ENCODE measurements around the gene GNA15.
"Not testable (repeated sequence)": the region's sequence is repeated elsewhere in the genome, so short reads cannot be mapped to it uniquely, and the experiment has no call there.

Gene GNA15

DNA sequence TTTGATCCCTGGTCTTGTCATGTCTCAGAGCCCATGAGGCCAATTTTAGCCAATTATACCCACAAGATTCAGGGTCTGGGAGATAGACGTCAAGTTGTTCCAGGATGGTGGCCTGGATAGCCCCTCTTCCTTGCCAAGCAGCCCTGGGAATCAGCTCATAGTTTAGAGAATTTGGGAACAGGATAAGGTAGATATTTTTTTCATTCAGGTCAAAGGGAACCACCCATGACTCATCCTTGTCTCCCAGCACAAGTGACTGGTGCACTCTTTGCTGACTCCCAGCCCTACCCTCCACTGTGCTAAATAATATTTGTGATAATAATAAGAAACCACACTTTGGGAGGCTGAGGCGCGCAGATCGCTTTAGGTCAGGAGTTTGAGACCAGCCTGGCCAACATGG is 25.6 kb downstream of the GNA15 start:
- no peak for DNase-seq (ENCODE audit: low read depth)
- in situ Hi-C loops (cut with HindIII; ENCODE audit: low sequenced_read_pairs), result no loop called here
- no peak overlapping the region for H3K4me3 ChIP-seq (ENCODE audit: low read depth, low read length)
- TF ChIP-seq, protein P1, sequence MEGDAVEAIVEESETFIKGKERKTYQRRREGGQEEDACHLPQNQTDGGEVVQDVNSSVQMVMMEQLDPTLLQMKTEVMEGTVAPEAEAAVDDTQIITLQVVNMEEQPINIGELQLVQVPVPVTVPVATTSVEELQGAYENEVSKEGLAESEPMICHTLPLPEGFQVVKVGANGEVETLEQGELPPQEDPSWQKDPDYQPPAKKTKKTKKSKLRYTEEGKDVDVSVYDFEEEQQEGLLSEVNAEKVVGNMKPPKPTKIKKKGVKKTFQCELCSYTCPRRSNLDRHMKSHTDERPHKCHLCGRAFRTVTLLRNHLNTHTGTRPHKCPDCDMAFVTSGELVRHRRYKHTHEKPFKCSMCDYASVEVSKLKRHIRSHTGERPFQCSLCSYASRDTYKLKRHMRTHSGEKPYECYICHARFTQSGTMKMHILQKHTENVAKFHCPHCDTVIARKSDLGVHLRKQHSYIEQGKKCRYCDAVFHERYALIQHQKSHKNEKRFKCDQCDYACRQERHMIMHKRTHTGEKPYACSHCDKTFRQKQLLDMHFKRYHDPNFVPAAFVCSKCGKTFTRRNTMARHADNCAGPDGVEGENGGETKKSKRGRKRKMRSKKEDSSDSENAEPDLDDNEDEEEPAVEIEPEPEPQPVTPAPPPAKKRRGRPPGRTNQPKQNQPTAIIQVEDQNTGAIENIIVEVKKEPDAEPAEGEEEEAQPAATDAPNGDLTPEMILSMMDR (IDR thresholded peaks at IDR 0.05; ENCODE audit: low read depth, low read length, missing control alignments), result no peak

GRCh38 chr19:3162418-3163229 is 26.8 kb downstream of the GNA15 start:
- H3K4me3 ChIP-seq (ENCODE audit: low read depth, low read length), result no peak overlapping the region
- no peak for DNase-seq (ENCODE audit: low read depth)
- in situ Hi-C loops (cut with HindIII; ENCODE audit: low sequenced_read_pairs), result no loop called here
- TF ChIP-seq, protein P1 (IDR thresholded peaks at IDR 0.05; ENCODE audit: low read depth, low read length, missing control alignments), result no peak

GRCh38 chr19:3163230-3163886 is 27.5 kb downstream of the GNA15 start:
- no peak for DNase-seq (ENCODE audit: low read depth)
- in situ Hi-C loops (cut with HindIII; ENCODE audit: low sequenced_read_pairs), result no loop called here
- H3K4me3 ChIP-seq (ENCODE audit: low read depth, low read length), result no peak overlapping the region
- TF ChIP-seq, protein P1 (IDR thresholded peaks at IDR 0.05; ENCODE audit: low read depth, low read length, missing control alignments), result peak; percentile 98

- no peak overlapping the region for H3K4me3 ChIP-seq (ENCODE audit: low read depth, low read length)
- TF ChIP-seq, protein P1 (IDR thresholded peaks at IDR 0.05; ENCODE audit: low read depth, low read length, missing control alignments), result no peak
- no peak for DNase-seq (ENCODE audit: low read depth)
- in situ Hi-C loops (cut with HindIII; ENCODE audit: low sequenced_read_pairs), result no loop called here
Measured at GRCh38 chr19:3163943-3164342, 28.1 kb downstream of the GNA15 start.

DNA sequence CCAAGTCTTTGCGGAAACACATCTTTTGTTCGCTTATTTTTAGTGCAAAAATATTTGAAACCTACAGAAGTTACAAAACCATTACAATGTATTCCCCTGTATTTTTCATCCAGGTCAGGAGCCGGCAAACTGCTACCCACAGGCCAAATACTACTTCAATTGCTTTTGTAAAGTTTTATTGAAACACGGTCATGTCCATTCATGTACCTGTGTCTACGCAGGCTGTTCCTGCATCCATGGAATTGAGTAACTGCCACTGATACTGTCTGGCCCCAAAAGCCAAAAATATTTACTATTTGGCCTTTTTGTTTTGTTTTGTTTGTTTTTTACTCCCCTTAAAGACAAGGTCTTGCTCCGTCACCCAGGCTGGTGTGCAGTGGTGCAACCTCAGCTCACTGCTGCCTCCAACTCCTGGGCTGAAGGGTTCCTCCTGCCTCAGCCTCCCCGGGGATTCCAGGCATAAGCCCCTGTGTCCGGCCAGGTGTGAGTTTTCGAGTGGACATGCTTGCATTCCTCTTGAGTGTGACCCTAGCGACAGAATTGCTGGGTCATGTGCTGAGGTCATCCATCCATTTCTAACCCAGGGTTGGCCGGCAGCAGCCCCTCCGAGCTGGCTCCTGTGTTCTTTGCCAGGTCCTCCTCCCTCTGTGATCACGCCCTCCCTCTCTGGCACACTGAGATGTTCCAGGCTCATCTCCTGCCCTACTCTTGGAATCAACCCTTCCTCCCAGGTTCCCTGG is 31.9 kb downstream of the GNA15 start:
- no peak for DNase-seq (ENCODE audit: low read depth)
- H3K4me3 ChIP-seq (ENCODE audit: low read depth, low read length), result no peak overlapping the region
- in situ Hi-C loops (cut with HindIII; ENCODE audit: low sequenced_read_pairs), result no loop called here
- TF ChIP-seq, protein P1 (IDR thresholded peaks at IDR 0.05; ENCODE audit: low read depth, low read length, missing control alignments), result no peak

DNA sequence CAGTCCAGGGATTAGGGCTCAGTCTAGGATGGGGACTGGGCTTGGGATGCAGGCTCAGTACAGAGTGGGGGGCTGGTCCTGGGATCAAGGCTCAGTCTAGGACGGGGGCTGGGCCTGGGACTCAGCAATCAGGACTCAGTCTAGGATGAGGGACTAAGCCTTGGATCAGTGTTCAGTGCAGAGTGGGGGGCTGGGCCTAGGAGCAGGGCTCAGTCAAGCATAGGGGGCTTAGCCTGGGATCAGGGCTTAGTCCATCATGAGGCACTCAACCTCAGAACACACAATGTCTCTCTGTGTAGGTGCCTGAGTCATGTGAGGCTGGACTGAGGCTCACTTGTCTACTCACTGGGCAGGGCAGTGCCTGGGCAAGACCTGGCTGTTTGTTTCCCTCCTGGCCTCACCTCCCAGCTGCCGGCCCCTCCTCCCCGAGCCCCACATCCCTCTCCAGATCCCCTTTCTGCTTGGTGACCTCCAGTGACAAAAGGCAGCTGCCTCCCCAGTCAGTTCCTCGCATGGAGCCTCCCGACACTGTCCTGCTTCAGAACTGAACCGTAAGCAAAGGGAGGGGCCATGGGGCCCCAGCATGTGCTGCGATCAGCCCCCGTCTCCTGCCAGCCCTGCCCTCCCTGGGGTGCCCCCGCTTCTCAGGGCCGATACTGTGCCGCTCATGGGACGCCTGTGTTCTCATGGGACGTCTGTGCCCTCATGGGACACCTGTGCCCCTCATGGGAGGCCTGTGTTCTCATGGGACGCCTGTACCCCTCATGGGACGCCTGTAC is 36.2 kb downstream of the GNA15 start:
- TF ChIP-seq, protein P1 (IDR thresholded peaks at IDR 0.05; ENCODE audit: low read depth, low read length, missing control alignments), result no peak
- no peak overlapping the region for H3K4me3 ChIP-seq (ENCODE audit: low read depth, low read length)
- no peak for DNase-seq (ENCODE audit: low read depth)
- in situ Hi-C loops (cut with HindIII; ENCODE audit: low sequenced_read_pairs), result no loop called here

GRCh38 chr19:3172673-3173000 is 36.8 kb downstream of the GNA15 start:
- H3K4me3 ChIP-seq (ENCODE audit: low read depth, low read length); in situ Hi-C loops (cut with HindIII; ENCODE audit: low sequenced_read_pairs); DNase-seq (ENCODE audit: low read depth): not testable (repeated sequence)

Measured in astrocyte of the cerebellum (primary cell).